AG09319 (cell line): ENCODE data around the gene YDJC.
"Not testable (repeated sequence)": the region's sequence is repeated elsewhere in the genome, so short reads cannot be mapped to it uniquely, and the experiment has no call there.

Experiments
- DNase-seq: peaks from one replicate; pipeline ENCODE4 v3.0.0-alpha.2; 2010; ENCODE audit warnings: low read depth; ENCODE audit errors: extremely low read depth
- TF ChIP-seq, protein P1 (sequence below): IDR thresholded peaks from 2 replicates; pipeline ENCODE4 v1.5.1; 2011; ENCODE audit warnings: low read depth, mild to moderate bottlenecking, inconsistent platforms, low read length, moderate library complexity

YDJC gene

DNA sequence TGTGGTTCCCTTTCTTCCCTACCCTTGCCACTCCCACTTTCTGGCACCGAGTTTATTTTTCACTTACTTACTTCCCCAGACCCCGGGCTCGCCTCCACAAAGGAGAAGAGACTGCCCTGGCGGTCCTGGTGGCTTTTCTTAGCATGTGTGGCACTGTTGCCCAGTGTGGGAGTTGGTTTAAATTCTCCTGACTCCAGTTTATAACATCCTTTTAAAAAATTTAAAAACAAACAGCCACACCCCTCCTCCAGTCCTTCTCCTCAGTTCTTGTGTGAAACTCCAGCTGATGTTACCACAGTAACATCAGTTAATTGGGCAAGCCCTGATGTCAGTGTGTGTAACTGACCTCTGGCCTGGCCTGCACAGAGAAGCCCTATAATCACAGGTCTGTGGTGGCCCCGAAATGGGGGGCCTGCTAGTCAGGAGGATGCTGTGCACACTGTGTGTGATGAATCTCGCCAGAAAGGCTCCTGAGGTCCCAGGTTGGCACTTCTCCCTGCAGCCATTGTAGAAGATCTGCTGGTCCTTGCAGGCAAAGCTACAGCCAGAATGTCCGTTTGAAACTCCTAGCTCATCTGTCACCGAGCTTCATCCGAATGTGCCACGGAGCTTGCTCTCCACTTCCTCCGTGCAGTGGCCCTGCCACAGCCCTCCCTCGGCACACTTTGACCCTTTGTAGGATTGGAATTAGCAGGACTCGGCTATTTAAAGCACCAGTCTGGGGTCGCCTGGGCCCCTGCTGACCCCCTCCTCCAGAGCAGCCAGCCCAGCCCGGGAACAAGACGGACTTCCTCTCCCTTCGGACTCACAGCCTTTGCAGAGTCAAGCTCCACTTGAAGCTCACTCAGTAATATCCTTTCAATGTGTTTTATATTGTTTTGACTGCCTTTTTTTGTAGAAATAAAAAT lies 7.6 kb downstream of the YDJC start:
- TF ChIP-seq, protein P1, sequence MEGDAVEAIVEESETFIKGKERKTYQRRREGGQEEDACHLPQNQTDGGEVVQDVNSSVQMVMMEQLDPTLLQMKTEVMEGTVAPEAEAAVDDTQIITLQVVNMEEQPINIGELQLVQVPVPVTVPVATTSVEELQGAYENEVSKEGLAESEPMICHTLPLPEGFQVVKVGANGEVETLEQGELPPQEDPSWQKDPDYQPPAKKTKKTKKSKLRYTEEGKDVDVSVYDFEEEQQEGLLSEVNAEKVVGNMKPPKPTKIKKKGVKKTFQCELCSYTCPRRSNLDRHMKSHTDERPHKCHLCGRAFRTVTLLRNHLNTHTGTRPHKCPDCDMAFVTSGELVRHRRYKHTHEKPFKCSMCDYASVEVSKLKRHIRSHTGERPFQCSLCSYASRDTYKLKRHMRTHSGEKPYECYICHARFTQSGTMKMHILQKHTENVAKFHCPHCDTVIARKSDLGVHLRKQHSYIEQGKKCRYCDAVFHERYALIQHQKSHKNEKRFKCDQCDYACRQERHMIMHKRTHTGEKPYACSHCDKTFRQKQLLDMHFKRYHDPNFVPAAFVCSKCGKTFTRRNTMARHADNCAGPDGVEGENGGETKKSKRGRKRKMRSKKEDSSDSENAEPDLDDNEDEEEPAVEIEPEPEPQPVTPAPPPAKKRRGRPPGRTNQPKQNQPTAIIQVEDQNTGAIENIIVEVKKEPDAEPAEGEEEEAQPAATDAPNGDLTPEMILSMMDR = no peak
- no peak for DNase-seq

- DNase-seq = no peak
- TF ChIP-seq, protein P1 = no peak
Observed at GRCh38 chr22:21621025-21621424, 8.8 kb downstream of the YDJC start.

DNA sequence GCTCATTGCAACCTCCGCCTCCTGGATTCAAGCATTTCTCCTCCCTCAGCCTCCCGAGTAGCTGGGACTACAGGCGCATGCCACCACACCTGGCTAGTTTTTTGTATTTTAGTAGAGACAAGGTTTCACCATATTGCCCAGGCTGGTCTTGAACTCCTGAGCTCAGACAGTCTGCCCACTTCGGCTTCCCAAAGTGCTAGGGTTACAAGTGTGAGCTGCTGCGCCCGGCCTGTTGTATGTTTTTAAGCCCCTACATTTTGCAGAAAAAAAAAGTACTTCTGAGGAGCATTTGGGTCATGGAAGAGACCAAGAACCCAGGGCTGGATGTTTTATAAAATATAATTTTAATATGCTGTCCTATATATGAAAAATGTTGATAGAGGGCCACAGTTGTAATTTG lies 12.5 kb downstream of the YDJC start:
- DNase-seq = not testable (repeated sequence)

- no peak for DNase-seq
- TF ChIP-seq, protein P1 = no peak
Observed at GRCh38 chr22:21615731-21616130, 14.1 kb downstream of the YDJC start.

- TF ChIP-seq, protein P1 = no peak
- DNase-seq = no peak
Observed at GRCh38 chr22:21613553-21614233, 16.1 kb downstream of the YDJC start.

DNA sequence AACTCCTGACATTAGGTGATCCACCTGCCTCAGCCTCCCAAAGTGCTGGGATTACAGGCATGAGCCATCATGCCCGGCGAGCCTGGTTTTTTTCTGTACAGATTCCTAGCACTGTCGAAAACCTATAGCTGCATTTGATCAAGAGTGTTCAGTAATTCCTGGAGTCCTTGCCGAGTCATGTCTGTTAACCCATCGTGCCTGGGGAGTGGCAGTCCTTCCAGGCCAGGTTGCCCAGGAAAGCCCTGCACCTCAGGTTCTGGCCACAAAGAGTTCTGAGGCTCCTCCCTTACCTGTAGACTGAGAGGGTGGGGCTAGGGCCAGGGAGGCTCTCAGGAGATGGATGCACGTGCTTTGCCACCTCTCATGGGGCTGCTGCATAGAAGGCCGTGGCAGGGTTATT lies 17.0 kb downstream of the YDJC start:
- TF ChIP-seq, protein P1 = no peak
- no peak for DNase-seq

DNA sequence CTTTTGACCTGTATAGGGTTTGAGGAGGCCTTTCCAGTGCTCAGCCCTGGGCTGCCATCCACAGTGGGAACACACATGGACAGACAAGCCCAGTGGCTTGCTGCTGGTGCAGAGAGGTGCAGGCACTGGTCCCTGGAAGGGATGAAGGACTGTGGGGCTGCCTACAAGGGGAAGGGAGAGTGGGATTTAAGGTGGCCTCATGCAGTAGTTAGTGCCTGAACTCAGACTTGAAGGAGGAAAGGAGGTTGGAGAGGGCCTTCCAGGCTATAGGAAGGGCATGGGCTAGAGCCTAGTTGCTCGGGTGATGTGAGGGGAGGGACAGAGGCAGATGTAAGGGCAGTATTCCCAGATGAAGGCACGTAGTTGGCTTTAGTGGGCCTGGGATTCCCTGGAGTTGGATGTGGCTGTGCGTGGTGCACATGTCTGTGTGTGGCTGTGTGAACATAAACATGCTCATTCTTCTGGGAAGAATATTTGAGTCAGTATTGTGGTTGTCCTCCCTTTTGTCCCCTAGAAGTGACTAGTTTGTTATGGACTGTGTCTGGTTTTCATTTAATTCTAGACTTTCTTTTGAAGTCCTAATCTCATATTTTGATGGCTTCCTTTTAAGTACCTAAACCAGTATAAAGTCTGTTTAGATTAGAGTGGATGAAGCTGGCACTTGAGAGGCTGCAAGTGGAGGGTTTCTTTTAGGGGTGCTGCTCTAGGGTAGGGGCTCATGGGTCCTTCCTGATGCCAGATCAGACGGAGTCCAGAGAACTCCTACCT lies 18.4 kb downstream of the YDJC start:
- TF ChIP-seq, protein P1 = no peak
- DNase-seq = no peak

- not testable (repeated sequence) for DNase-seq
Observed at GRCh38 chr22:21609556-21610157, 20.2 kb downstream of the YDJC start.
